GM23338 (cell line): ENCODE results near the gene MAP4K5.

ENCODE experiments used
- CREB1 ChIP-seq: fragments of 250-450 bp; sonication (Bioruptor Pico); IDR thresholded peaks from 2 replicates; pipeline ENCODE4 v1.5.0; 2020; ENCODE audit warnings: low read depth, mild to moderate bottlenecking, moderate library complexity
- ETS1 ChIP-seq: IDR thresholded peaks from 2 replicates; pipeline ENCODE4 v1.6.1; 2016; ENCODE audit warnings: antibody characterized with exemption
- EZH2 ChIP-seq: fragments of 200-600 bp; sonication (generic); IDR thresholded peaks from one replicate; pipeline ENCODE4 v1.8.0; 2017; ENCODE audit warnings: antibody characterized with exemption, mild to moderate bottlenecking, low read depth; ENCODE audit not compliant: unreplicated experiment
- EZH2phosphoT487 ChIP-seq: fragments of 200-600 bp; sonication (generic); IDR thresholded peaks from one replicate; pipeline ENCODE4 v1.8.1; 2018; ENCODE audit warnings: antibody characterized with exemption; ENCODE audit not compliant: unreplicated experiment
- JUNB ChIP-seq: IDR thresholded peaks from one replicate; pipeline ENCODE4 v1.6.1; 2016; ENCODE audit warnings: antibody characterized with exemption; ENCODE audit not compliant: unreplicated experiment
- NANOG ChIP-seq: IDR thresholded peaks from 2 replicates; pipeline ENCODE4 v1.6.1; 2016; ENCODE audit warnings: antibody characterized with exemption, borderline replicate concordance
- POLR2AphosphoS5 ChIP-seq: IDR thresholded peaks from 2 replicates; pipeline ENCODE4 v1.6.1; 2016; ENCODE audit warnings: antibody characterized with exemption, low read depth
- REST ChIP-seq: IDR thresholded peaks from one replicate; pipeline ENCODE4 v1.6.1; 2018; ENCODE audit warnings: antibody characterized with exemption; ENCODE audit not compliant: unreplicated experiment
- STAT1 ChIP-seq: IDR thresholded peaks from one replicate; pipeline ENCODE4 v1.6.1; 2016; ENCODE audit warnings: antibody characterized with exemption; ENCODE audit not compliant: unreplicated experiment
- ZNF114 ChIP-seq: fragments of 250-450 bp; sonication (Bioruptor Pico); IDR thresholded peaks from 2 replicates; pipeline ENCODE4 v1.5.0; 2020; ENCODE audit warnings: mild to moderate bottlenecking, moderate library complexity
- ZNF462 ChIP-seq: fragments of 250-450 bp; sonication (Bioruptor Pico); IDR thresholded peaks from 2 replicates; pipeline ENCODE4 v1.5.0; 2020; ENCODE audit warnings: mild to moderate bottlenecking, moderate library complexity
- TF ChIP-seq, protein P1 (sequence below), 2 experiments: fragments of 200-600 bp in 1 of 2; sonication (generic) in 1 of 2; conservative IDR thresholded peaks; 2 replicates each; pipeline versions ENCODE4 v1.5.1 to v1.6.1; 2016 to 2017; ENCODE audit warnings: antibody characterized with exemption in 2 of 2, low read depth in 2 of 2, mild to moderate bottlenecking in 2 of 2, moderate library complexity in 1 of 2

DNA sequence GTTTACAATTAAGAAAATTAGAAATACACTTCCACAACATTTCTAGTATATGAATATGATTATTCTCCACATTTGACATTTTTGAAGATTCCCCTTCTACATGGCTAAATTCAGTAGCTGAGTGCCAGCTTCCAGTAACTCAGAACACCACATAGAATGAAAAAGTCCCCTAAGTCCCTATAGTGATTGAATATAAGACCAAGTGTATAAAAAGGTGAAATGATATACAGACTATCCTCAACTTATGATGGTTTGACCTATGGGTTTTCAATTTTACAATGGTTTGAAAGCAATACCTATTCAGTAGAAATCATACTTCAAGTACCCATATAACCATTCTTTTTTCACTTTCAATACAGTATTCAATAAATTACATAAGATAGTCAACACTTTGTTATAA lies 43.4 kb upstream of the MAP4K5 start:
- no peak for TF ChIP-seq POLR2AphosphoS5
- TF ChIP-seq, protein P1, sequence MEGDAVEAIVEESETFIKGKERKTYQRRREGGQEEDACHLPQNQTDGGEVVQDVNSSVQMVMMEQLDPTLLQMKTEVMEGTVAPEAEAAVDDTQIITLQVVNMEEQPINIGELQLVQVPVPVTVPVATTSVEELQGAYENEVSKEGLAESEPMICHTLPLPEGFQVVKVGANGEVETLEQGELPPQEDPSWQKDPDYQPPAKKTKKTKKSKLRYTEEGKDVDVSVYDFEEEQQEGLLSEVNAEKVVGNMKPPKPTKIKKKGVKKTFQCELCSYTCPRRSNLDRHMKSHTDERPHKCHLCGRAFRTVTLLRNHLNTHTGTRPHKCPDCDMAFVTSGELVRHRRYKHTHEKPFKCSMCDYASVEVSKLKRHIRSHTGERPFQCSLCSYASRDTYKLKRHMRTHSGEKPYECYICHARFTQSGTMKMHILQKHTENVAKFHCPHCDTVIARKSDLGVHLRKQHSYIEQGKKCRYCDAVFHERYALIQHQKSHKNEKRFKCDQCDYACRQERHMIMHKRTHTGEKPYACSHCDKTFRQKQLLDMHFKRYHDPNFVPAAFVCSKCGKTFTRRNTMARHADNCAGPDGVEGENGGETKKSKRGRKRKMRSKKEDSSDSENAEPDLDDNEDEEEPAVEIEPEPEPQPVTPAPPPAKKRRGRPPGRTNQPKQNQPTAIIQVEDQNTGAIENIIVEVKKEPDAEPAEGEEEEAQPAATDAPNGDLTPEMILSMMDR (conservative IDR thresholded peaks at IDR 0.05; ENCODE audit: low read depth in 2 of 2): no peak
- TF ChIP-seq REST: no peak
- no peak for TF ChIP-seq CREB1 (CRISPR knock-in tag)
- no peak for TF ChIP-seq EZH2
- TF ChIP-seq EZH2phosphoT487: no peak
- no peak for TF ChIP-seq NANOG
- no peak for TF ChIP-seq ZNF462 (CRISPR knock-in tag)
- TF ChIP-seq JUNB: no peak
- no peak for TF ChIP-seq STAT1
- no peak for TF ChIP-seq ZNF114 (CRISPR knock-in tag)
- no peak for TF ChIP-seq ETS1
